K562 (cell line): ENCODE data around the gene GALNT17. TPM values are rescaled to one million over a fixed set of nuclear protein-coding genes. Genes with fewer than 3 reads are reported as not detected.
A peak's percentile ranks its signal among the peaks of the same experiment; 100 is the strongest.

Source experiments
- ATAC-seq: fragments of 200-7000 bp; cut with Tn5 transposase; 3 replicates; pipeline ENCODE4 v1.9.1; 2020; ENCODE audit warnings: moderate library complexity
- BruUV-seq: library from RNA; stranded (reverse); fragments of 400-500 nt; replicated peaks from 2 replicates; lab custom pipeline; 2021; lab: Mats Ljungman, UMichigan
- CTCF ChIA-PET: fragments of 300-600 bp; formaldehyde crosslinking; extraction: SDS; loops from one replicate; lab custom pipeline; 2021; ENCODE audit warnings: low intra/inter-chr PET ratio; lab: Yijun Ruan, JAX
- POLR2A ChIA-PET: fragments of 300-600, 350-650 bp; sonication (Branson Sonifier 250); formaldehyde crosslinking; extraction: SDS; loops from one replicate; lab custom pipeline; 2021; ENCODE audit warnings: antibody characterized with exemption, inconsistent platforms; lab: Yijun Ruan, JAX
- DNase-seq, 4 experiments: peaks; one replicate each; pipeline versions ENCODE4 v3.0.0 to v3.0.0-alpha.2; 2011 to 2018; ENCODE audit warnings: low spot score in 3 of 4, mixed read lengths in 3 of 4; ENCODE audit errors: extremely low read depth in 1 of 4
- FAIRE-seq: peaks from 2 replicates; lab custom pipeline; 2011; peaks lifted over from hg19 to GRCh38; lab: Jason Lieb, UNC
- H2AFZ ChIP-seq: 2 replicates; pipeline ENCODE4 v1.6.0; 2011; ENCODE audit warnings: low read depth, low read length, control low read depth, inconsistent platforms
- H3K27ac ChIP-seq: fragments of 200-600 bp; 3 replicates; pipeline ENCODE4 v1.8.0; 2011; ENCODE audit warnings: low read depth, mild to moderate bottlenecking, control low read depth, inconsistent platforms, low read length, moderate library complexity, mixed read lengths; ENCODE audit errors: extremely low read depth
- H3K27me3 ChIP-seq, 2 experiments: fragments of 300-600 bp in 1 of 2; 2 replicates in 1 of 2; 3 replicates in 1 of 2; pipeline versions ENCODE4 v1.6.0 to v1.8.0; 2011; ENCODE audit warnings: inconsistent platforms in 2 of 2, low read length in 2 of 2, mild to moderate bottlenecking in 1 of 2, mixed read lengths in 1 of 2, moderate library complexity in 1 of 2; ENCODE audit not compliant: control insufficient read depth in 2 of 2, insufficient read depth in 2 of 2
- H3K36me3 ChIP-seq: fragments of 300-600 bp; 3 replicates; pipeline ENCODE4 v1.8.0; 2011; ENCODE audit warnings: mild to moderate bottlenecking, low read length, inconsistent platforms; ENCODE audit not compliant: control insufficient read depth, insufficient read depth
- H3K4me1 ChIP-seq, 2 experiments: fragments of 200-600 bp in 1 of 2; replicated peaks in 1 of 2; 2 replicates in 1 of 2; 3 replicates in 1 of 2; pipeline versions ENCODE4 v1.5.1 to v1.8.0; 2011; ENCODE audit warnings: inconsistent platforms in 2 of 2, low read length in 2 of 2, mild to moderate bottlenecking in 1 of 2, mixed read lengths in 1 of 2, moderate library complexity in 1 of 2; ENCODE audit not compliant: control insufficient read depth in 2 of 2, insufficient read depth in 2 of 2
- H3K4me2 ChIP-seq: 2 replicates; pipeline ENCODE4 v1.6.1; 2011; ENCODE audit warnings: low read length, control low read depth, inconsistent platforms, mixed read lengths; ENCODE audit not compliant: insufficient read depth
- H3K4me3 ChIP-seq: fragments of 200-600 bp; sonication (generic), shearing (Covaris generic); 2 replicates; pipeline ENCODE4 v1.5.1; 2016; ENCODE audit warnings: control low read depth, inconsistent platforms
- H3K79me2 ChIP-seq: fragments of 200-600 bp; 3 replicates; pipeline ENCODE4 v1.8.0; 2011; ENCODE audit warnings: low read length, inconsistent platforms; ENCODE audit not compliant: control insufficient read depth, insufficient read depth
- H3K9ac ChIP-seq, 2 experiments: 2 replicates each; pipeline versions ENCODE4 v1.6.0 to v1.6.1; 2011; ENCODE audit warnings: low read depth in 2 of 2, low read length in 2 of 2, control low read depth in 1 of 2, inconsistent platforms in 1 of 2, mild to moderate bottlenecking in 1 of 2, mixed read lengths in 1 of 2; ENCODE audit not compliant: insufficient read depth in 1 of 2
- H3K9me1 ChIP-seq: one replicate; pipeline ENCODE4 v1.6.0; 2011; ENCODE audit warnings: inconsistent platforms, mild to moderate bottlenecking, low read length, moderate library complexity; ENCODE audit not compliant: control insufficient read depth, insufficient read depth
- H3K9me3 ChIP-seq: replicated peaks from 2 replicates; pipeline ENCODE4 v1.5.1; 2011; ENCODE audit warnings: low read depth, low read length, inconsistent platforms; ENCODE audit not compliant: control insufficient read depth, insufficient read depth
- H4K20me1 ChIP-seq: replicated peaks from 2 replicates; pipeline ENCODE4 v1.6.1; 2011; ENCODE audit warnings: low read length, inconsistent platforms, mixed read lengths; ENCODE audit not compliant: control insufficient read depth, insufficient read depth
- CBFA2T2 ChIP-seq: fragments of 450-650 bp; conservative IDR thresholded peaks from 2 replicates; pipeline ENCODE4 v1.6.1; 2017; ENCODE audit warnings: mild to moderate bottlenecking
- ERF ChIP-seq: fragments of 450-650 bp; formaldehyde crosslinking; IDR thresholded peaks from 2 replicates; pipeline ENCODE4 v1.4.0; 2020; ENCODE audit warnings: mild to moderate bottlenecking, mixed read lengths
- MAFG ChIP-seq: fragments of 450-650 bp; conservative IDR thresholded peaks from 2 replicates; pipeline ENCODE4 v1.6.1; 2016; ENCODE audit warnings: missing genetic modification characterization, missing compliant biosample characterization
- MXI1 ChIP-seq: IDR thresholded peaks from 2 replicates; pipeline ENCODE4 v1.6.1; 2011; ENCODE audit warnings: low read depth, mild to moderate bottlenecking, improper control_type of control experiment, low read length
- NELFE ChIP-seq: IDR thresholded peaks from 2 replicates; pipeline ENCODE4 v1.6.1; 2011; ENCODE audit warnings: mild to moderate bottlenecking; ENCODE audit not compliant: insufficient read depth, insufficient read length
- NFIC ChIP-seq: fragments of 450-650 bp; IDR thresholded peaks from 2 replicates; pipeline ENCODE4 v1.6.1; 2017; ENCODE audit warnings: mild to moderate bottlenecking, inconsistent platforms
- NFIX ChIP-seq: fragments of 250-450 bp; sonication (Bioruptor Pico); IDR thresholded peaks from 2 replicates; pipeline ENCODE4 v1.4.0; 2020; ENCODE audit warnings: low read depth, mild to moderate bottlenecking, moderate library complexity
- OTX1 ChIP-seq: fragments of 450-650 bp; formaldehyde crosslinking; IDR thresholded peaks from 2 replicates; pipeline ENCODE4 v1.4.0; 2022; ENCODE audit warnings: mild to moderate bottlenecking
- POLR2G ChIP-seq: fragments of 200-400 bp; formaldehyde crosslinking; IDR thresholded peaks from 2 replicates; pipeline ENCODE4 v1.6.1; 2017; ENCODE audit warnings: low read depth, mild to moderate bottlenecking, antibody characterized with exemption, low read length, moderate library complexity
- RB1 ChIP-seq: fragments of 450-650 bp; IDR thresholded peaks from 2 replicates; pipeline ENCODE4 v1.6.1; 2017; ENCODE audit warnings: low read depth, mild to moderate bottlenecking
- RBM14 ChIP-seq: fragments of 200-400 bp; formaldehyde crosslinking; IDR thresholded peaks from 2 replicates; pipeline ENCODE4 v1.6.1; 2018; ENCODE audit warnings: low read depth, mild to moderate bottlenecking, low read length, moderate library complexity, borderline replicate concordance; ENCODE audit not compliant: insufficient read depth
- SRSF9 ChIP-seq: fragments of 200-400 bp; formaldehyde crosslinking; IDR thresholded peaks from 2 replicates; pipeline ENCODE4 v1.6.1; 2017; ENCODE audit warnings: low read depth, low read length, borderline replicate concordance
- ZSCAN29 ChIP-seq: fragments of 450-650 bp; IDR thresholded peaks from 2 replicates; pipeline ENCODE4 v1.6.1; 2017
- WGBS: fragments of 100-300 bp; shearing (Covaris generic); methylation state at CpG from one replicate; pipeline ENCODE4 v1.1.6; 2016; ENCODE audit warnings: low coverage, mixed read lengths; ENCODE audit not compliant: insufficient coverage; ENCODE audit errors: missing lambda C conversion rate; 5-methylcytosine and 5-hydroxymethylcytosine counted together
- in situ Hi-C: fragments of 300-500 bp; cut with MboI; formaldehyde crosslinking; loops from 4 replicates; pipeline ENCODE4 v1.15.0; 2018; ENCODE audit warnings: inconsistent platforms, mixed read lengths
- intact Hi-C: fragments of 100-400 bp; cut with micrococcal nuclease; formaldehyde crosslinking; loops from 2 replicates; pipeline ENCODE4 v1.14.2; 2022
- polyA plus RNA-seq, 8 experiments: library from polyadenylated mRNA; depleted of rRNA in 4 of 8; stranded (reverse) in 5 of 8; unstranded in 3 of 8; fragments of >200 nt; fragmentation: Nextera tagmentation in 2 of 8; fragmentation: Illumina TruSeq in 1 of 8; extraction: Ambion mirVana in 2 of 8; extraction: Trizol in 1 of 8; gene quantifications; 2 replicates each; pipeline versions ENCODE4 v1.2.1 to v1.2.3, GENCODE V29; 2011 to 2014; ENCODE audit warnings: inconsistent platforms in 1 of 8, missing spikeins in 1 of 8
- total RNA-seq, 7 experiments: library from RNA; depleted of rRNA in 6 of 7; stranded (reverse); fragments of >200 nt in 6 of 7; fragmentation: Illumina TruSeq in 2 of 7; extraction: Trizol in 2 of 7; gene quantifications; 2 replicates each; pipeline versions ENCODE4 v1.2.1 to v1.2.3, GENCODE V29; 2011 to 2021; ENCODE audit warnings: low replicate concordance in 1 of 7
- TF ChIP-seq, protein P1 (sequence below): fragments of 250-450 bp; sonication (Bioruptor Pico); IDR thresholded peaks from 2 replicates; pipeline ENCODE4 v1.9.0; 2021; ENCODE audit warnings: mild to moderate bottlenecking
- TF ChIP-seq, protein P2 (sequence below): fragments of 450-650 bp; IDR thresholded peaks from 2 replicates; pipeline ENCODE4 v1.6.1; 2017; ENCODE audit warnings: antibody characterized with exemption, mild to moderate bottlenecking

The GALNT17 gene
- total and polyA plus RNA-seq, 9 of the 15 experiments (the other 6 are each of a cell fraction or from before 2014, with no cell fraction given) = not detected

DNA sequence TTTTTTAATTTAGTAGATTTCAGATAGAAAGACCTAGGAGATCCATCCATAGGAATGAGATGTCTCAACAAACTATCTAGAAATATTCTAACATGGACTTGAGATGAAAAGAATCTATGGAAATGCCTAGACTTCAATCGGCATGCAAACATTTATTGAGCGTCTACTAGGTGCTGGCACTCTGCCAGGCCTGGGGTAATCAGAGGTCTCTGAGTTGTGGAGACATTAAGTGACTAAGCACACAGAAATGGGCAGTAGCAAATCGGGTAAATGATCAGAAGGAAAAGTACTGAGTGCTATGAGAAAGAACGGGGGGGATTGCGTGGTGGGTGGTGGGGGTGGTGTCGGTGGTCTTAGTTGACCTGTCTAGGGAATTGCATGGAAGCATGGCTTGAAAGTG lies 466.6 kb downstream of the GALNT17 start:
- Histone ChIP-seq H3K4me2 (no peak overlapping the region), H3K79me2 (no peaks in the 10 kb centered on the region), H2AFZ (no peak overlapping the region), H3K4me3 (no peak overlapping the region), H4K20me1 (no peaks in the 10 kb centered on the region), H3K27ac (no peak overlapping the region), H3K4me1 (no peaks in the 10 kb centered on the region), H3K9me1 (no peaks in the 10 kb centered on the region), H3K36me3 (no peaks in the 10 kb centered on the region; the same call in 2 of the 3 replicates), H3K27me3 (no peaks in the 10 kb centered on the region), H3K9me3 (no peaks in the 10 kb centered on the region), H3K9ac (no peak overlapping the region)
- in situ Hi-C loops (no loop called here), intact Hi-C loops (no loop called here)
- FAIRE-seq (no peak), DNase-seq (no peak), ATAC-seq (no peak)
- ChIA-PET POLR2A (no interaction called here), CTCF (no interaction called here)
- BruUV-seq = no TSS peak
- 3% methylated on average over 6 of the region's 6 CpGs for WGBS
- TF ChIP-seq SRSF9 = no peak
- no peak for TF ChIP-seq OTX1 (CRISPR knock-in tag)
- peak; percentile 49; the same call in 1 of the 2 replicates for TF ChIP-seq NFIX (CRISPR knock-in tag)
- TF ChIP-seq NELFE = no peak
- no peak for TF ChIP-seq MXI1
- TF ChIP-seq ZSCAN29 = no peak
- TF ChIP-seq RB1 = no peak
- no peak for TF ChIP-seq CBFA2T2
- no peak for TF ChIP-seq MAFG
- TF ChIP-seq, protein P1, sequence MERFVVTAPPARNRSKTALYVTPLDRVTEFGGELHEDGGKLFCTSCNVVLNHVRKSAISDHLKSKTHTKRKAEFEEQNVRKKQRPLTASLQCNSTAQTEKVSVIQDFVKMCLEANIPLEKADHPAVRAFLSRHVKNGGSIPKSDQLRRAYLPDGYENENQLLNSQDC (CRISPR knock-in tag) = no peak
- no peak for TF ChIP-seq ERF
- no peak for TF ChIP-seq POLR2G
- TF ChIP-seq RBM14 = no peak
- peak; percentile 91 for TF ChIP-seq NFIC
- TF ChIP-seq, protein P2, sequence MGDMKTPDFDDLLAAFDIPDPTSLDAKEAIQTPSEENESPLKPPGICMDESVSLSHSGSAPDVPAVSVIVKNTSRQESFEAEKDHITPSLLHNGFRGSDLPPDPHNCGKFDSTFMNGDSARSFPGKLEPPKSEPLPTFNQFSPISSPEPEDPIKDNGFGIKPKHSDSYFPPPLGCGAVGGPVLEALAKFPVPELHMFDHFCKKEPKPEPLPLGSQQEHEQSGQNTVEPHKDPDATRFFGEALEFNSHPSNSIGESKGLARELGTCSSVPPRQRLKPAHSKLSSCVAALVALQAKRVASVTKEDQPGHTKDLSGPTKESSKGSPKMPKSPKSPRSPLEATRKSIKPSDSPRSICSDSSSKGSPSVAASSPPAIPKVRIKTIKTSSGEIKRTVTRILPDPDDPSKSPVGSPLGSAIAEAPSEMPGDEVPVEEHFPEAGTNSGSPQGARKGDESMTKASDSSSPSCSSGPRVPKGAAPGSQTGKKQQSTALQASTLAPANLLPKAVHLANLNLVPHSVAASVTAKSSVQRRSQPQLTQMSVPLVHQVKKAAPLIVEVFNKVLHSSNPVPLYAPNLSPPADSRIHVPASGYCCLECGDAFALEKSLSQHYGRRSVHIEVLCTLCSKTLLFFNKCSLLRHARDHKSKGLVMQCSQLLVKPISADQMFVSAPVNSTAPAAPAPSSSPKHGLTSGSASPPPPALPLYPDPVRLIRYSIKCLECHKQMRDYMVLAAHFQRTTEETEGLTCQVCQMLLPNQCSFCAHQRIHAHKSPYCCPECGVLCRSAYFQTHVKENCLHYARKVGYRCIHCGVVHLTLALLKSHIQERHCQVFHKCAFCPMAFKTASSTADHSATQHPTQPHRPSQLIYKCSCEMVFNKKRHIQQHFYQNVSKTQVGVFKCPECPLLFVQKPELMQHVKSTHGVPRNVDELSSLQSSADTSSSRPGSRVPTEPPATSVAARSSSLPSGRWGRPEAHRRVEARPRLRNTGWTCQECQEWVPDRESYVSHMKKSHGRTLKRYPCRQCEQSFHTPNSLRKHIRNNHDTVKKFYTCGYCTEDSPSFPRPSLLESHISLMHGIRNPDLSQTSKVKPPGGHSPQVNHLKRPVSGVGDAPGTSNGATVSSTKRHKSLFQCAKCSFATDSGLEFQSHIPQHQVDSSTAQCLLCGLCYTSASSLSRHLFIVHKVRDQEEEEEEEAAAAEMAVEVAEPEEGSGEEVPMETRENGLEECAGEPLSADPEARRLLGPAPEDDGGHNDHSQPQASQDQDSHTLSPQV = no peak
